ENCODE measurements around the gene RALGDS. TPM values are rescaled to one million over a fixed set of nuclear protein-coding genes. Genes with fewer than 3 reads are reported as not detected.

Gene RALGDS
- total and polyA plus RNA-seq, 2 donors (not counting 3 experiments of a cell fraction or from before 2014, with no cell fraction given) = 41.4 to 60.0 TPM

- Histone ChIP-seq H3K4me3 (replicated peaks in 1 of 3; ENCODE audit: insufficient read depth in 1 of 3, low read depth in 1 of 3, low read length in 3 of 3) (no peak overlapping the region), H3K9ac (replicated peaks; ENCODE audit: extremely low read depth, insufficient read depth, low read length) (no peak overlapping the region), H3K27me3 (ENCODE audit: control insufficient read depth in 2 of 2, insufficient read depth in 2 of 2, low read length in 2 of 2) (no peaks in the 10 kb centered on the region), H3K4me2 (ENCODE audit: insufficient read depth, low read length) (no peak overlapping the region), H3K27ac (ENCODE audit: insufficient read depth, low read depth, low read length) (no peak overlapping the region), H2AFZ (ENCODE audit: low read depth, low read length) (no peak overlapping the region), H3K4me1 (ENCODE audit: control insufficient read depth, extremely low read depth, insufficient read depth, low read length) (no peaks in the 10 kb centered on the region), H3K9me3 (replicated peaks; ENCODE audit: control insufficient read depth, insufficient read depth, low read length) (no peaks in the 10 kb centered on the region), H4K20me1 (replicated peaks; ENCODE audit: control insufficient read depth, extremely low read depth, insufficient read depth, low read length) (no peaks in the 10 kb centered on the region), H3K79me2 (ENCODE audit: control insufficient read depth, insufficient read depth, low read length) (no peaks in the 10 kb centered on the region), H3K9me1 (replicated peaks; ENCODE audit: control insufficient read depth, extremely low read depth, insufficient read depth, low read length) (no peaks in the 10 kb centered on the region), H3K36me3 (ENCODE audit: control insufficient read depth in 2 of 2, extremely low read depth in 1 of 2, insufficient read depth in 2 of 2, low read length in 2 of 2) (no peaks in the 10 kb centered on the region)
- POLR2A ChIA-PET = no interaction called here
- FAIRE-seq = no peak
- CTCF ChIA-PET = interaction anchor here (0.7 kb wide), 1 partner anchor 55 kb away, joined by 3 read pairs; no protein-coding TSS in a partner anchor
- intact Hi-C loops (cut with micrococcal nuclease) = no loop called here
- no TSS peak for BruUV-seq (replicated peaks)
- dilution Hi-C loops (cut with MboI; ENCODE audit: extremely low pct_ligation_motif_present, low sequenced_read_pairs) = no loop called here
- no peak for DNase-seq (ENCODE audit: low read depth, low spot score)
- no peak for TF ChIP-seq FOS (IDR thresholded peaks at IDR 0.05; ENCODE audit: borderline replicate concordance, insufficient read depth, low read length)
- TF ChIP-seq POLR2A (IDR thresholded peaks at IDR 0.05; ENCODE audit: low read depth, low read length) = no peak
- TF ChIP-seq MYC (IDR thresholded peaks at IDR 0.05; ENCODE audit: low read depth, low read length) = no peak
- no peak for TF ChIP-seq JUN (IDR thresholded peaks at IDR 0.05; ENCODE audit: borderline replicate concordance, insufficient read depth, insufficient read length, low read depth)
- no peak for TF ChIP-seq POLR2AphosphoS5 (IDR thresholded peaks at IDR 0.05; ENCODE audit: insufficient read depth, low read depth, low read length)
- TF ChIP-seq GATA2 (IDR thresholded peaks at IDR 0.05; ENCODE audit: insufficient read depth, insufficient read length, low read depth, low read length) = no peak
- TF ChIP-seq EZH2 (IDR thresholded peaks at IDR 0.05; ENCODE audit: borderline replicate concordance, low read depth, low read length, severe bottlenecking) = no peak
- TF ChIP-seq CTCF (IDR thresholded peaks at IDR 0.05; ENCODE audit: extremely low read depth in 1 of 2, insufficient read depth in 1 of 2, low read depth in 1 of 2, low read length in 2 of 2) = no peak
- TF ChIP-seq MAX (IDR thresholded peaks at IDR 0.05; ENCODE audit: insufficient read depth, insufficient read length) = no peak
These were observed 32.3 kb downstream of the RALGDS start for GRCh38 chr9:133088756-133089155.

All from endothelial cell of umbilical vein (primary cell).